ENCODE measurements around the gene ADAM10.

Gene ADAM10

GRCh38 chr15:58587486-58587885 lies 162.0 kb downstream of the ADAM10 start:
- DNase-seq (ENCODE audit: insufficient read length, low spot score) (no peak), FAIRE-seq (no peak)

- no peak for DNase-seq (ENCODE audit: insufficient read length, low spot score)
- FAIRE-seq, result no peak
These were observed 163.6 kb downstream of the ADAM10 start for GRCh38 chr15:58585693-58586443.

- no peak for FAIRE-seq
These were observed 164.6 kb downstream of the ADAM10 start for GRCh38 chr15:58584789-58585461.

GRCh38 chr15:58583171-58583908 lies 166.2 kb downstream of the ADAM10 start:
- no peak for DNase-seq (ENCODE audit: insufficient read length, low spot score)
- FAIRE-seq, result no peak

More at GRCh38 chr15:58584789-58585461, 164.6 kb downstream of the ADAM10 start:
- no peak for DNase-seq (ENCODE audit: insufficient read length, low spot score)

GRCh38 chr15:58582160-58582559 lies 167.3 kb downstream of the ADAM10 start:
- DNase-seq (ENCODE audit: insufficient read length, low spot score) (no peak), FAIRE-seq (no peak)

GRCh38 chr15:58576657-58577056 lies 172.8 kb downstream of the ADAM10 start:
- FAIRE-seq (no peak), DNase-seq (ENCODE audit: insufficient read length, low spot score) (no peak)

GRCh38 chr15:58575045-58575786 lies 174.3 kb downstream of the ADAM10 start:
- DNase-seq (ENCODE audit: insufficient read length, low spot score), result no peak
- no peak for FAIRE-seq

- FAIRE-seq (no peak), DNase-seq (ENCODE audit: insufficient read length, low spot score) (no peak)
These were observed 174.9 kb downstream of the ADAM10 start for GRCh38 chr15:58574631-58575030.

- FAIRE-seq, result no peak
These were observed 176.2 kb downstream of the ADAM10 start for GRCh38 chr15:58573270-58573669.

GRCh38 chr15:58572521-58572920 lies 177.0 kb downstream of the ADAM10 start:
- FAIRE-seq (no peak), DNase-seq (ENCODE audit: insufficient read length, low spot score) (no peak)

More at GRCh38 chr15:58573270-58573669, 176.2 kb downstream of the ADAM10 start:
- DNase-seq (ENCODE audit: insufficient read length, low spot score), result no peak

- DNase-seq (ENCODE audit: insufficient read length, low spot score) (no peak), FAIRE-seq (no peak)
These were observed 178.0 kb downstream of the ADAM10 start for GRCh38 chr15:58571491-58571890.

GRCh38 chr15:58569455-58569854 lies 180.1 kb downstream of the ADAM10 start:
- DNase-seq (ENCODE audit: insufficient read length, low spot score), result no peak
- FAIRE-seq, result no peak

GRCh38 chr15:58568157-58568571 lies 181.3 kb downstream of the ADAM10 start:
- FAIRE-seq (no peak), DNase-seq (ENCODE audit: insufficient read length, low spot score) (no peak)

- no peak for DNase-seq (ENCODE audit: insufficient read length, low spot score)
- no peak for FAIRE-seq
These were observed 183.5 kb downstream of the ADAM10 start for GRCh38 chr15:58566029-58566428.

- no peak for FAIRE-seq
- no peak for DNase-seq (ENCODE audit: insufficient read length, low spot score)
These were observed 183.9 kb downstream of the ADAM10 start for GRCh38 chr15:58565619-58566018.

GRCh38 chr15:58564981-58565380 lies 184.5 kb downstream of the ADAM10 start:
- DNase-seq (ENCODE audit: insufficient read length, low spot score), result no peak
- no peak for FAIRE-seq

- DNase-seq (ENCODE audit: insufficient read length, low spot score) (no peak), FAIRE-seq (no peak)
These were observed 187.4 kb downstream of the ADAM10 start for GRCh38 chr15:58562135-58562534.

GRCh38 chr15:58561321-58561720 lies 188.2 kb downstream of the ADAM10 start:
- FAIRE-seq (no peak), DNase-seq (ENCODE audit: insufficient read length, low spot score) (no peak)

GRCh38 chr15:58559904-58560588 lies 189.5 kb downstream of the ADAM10 start:
- DNase-seq (ENCODE audit: insufficient read length, low spot score) (no peak), FAIRE-seq (no peak)

- no peak for FAIRE-seq
- DNase-seq (ENCODE audit: insufficient read length, low spot score), result no peak
These were observed 190.7 kb downstream of the ADAM10 start for GRCh38 chr15:58558777-58559176.
